AG09319 (cell line): Measurements from ENCODE around the gene LHX1.

Experiments used
- DNase-seq: peaks from one replicate; pipeline ENCODE4 v3.0.0-alpha.2; 2010; ENCODE audit warnings: low read depth; ENCODE audit errors: extremely low read depth
- CTCF ChIP-seq: IDR thresholded peaks from 2 replicates; pipeline ENCODE4 v1.5.1; 2011; ENCODE audit warnings: low read depth, mild to moderate bottlenecking, inconsistent platforms, low read length, moderate library complexity

The LHX1 gene

GRCh38 chr17:36894925-36895324, 42.4 kb upstream of the LHX1 start:
- DNase-seq, result no peak
- TF ChIP-seq CTCF, result no peak

DNA sequence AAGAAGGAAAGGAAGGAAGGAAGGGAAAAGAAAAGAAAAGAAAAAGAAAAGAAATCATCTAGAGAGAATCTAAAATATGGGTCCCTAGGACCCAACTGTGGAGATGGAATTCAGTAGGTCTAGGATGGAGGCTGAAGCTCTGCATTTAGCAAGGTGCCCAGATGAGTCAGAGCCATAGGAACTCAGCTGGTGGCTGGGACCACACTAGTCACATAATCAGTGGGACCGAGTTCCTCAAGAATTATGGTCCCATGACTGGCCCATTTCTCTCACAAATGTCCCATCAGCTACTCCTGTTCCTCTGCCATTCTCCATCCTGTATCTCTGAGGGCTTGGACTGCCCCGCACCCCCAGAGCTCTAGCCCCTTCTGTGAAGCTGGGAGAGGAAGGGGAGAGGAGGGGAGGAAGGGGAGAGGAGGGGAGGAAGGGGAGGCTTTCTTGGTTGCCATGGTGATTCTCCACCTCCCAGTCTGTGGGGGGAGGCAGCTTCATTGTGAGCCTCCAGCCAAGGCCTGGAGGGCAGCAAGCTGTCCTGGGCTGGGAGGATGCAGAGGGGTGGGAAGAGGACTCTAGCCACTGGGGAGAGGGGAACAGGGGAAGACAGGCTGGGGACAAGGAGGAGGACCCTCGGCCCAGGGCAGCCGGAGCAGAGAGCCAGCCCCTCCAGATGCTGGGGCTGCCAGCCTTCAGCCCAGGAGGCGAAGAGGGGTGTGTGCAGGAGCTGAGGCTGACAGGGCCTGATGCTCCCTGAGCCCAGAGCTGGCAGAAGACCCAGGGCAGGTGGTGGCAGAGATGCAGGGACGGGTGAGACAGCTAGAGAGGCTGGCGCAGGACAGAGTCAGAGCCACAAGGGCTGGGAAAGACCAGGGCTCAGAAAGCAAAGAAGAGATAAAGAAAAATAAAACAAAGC, 37.8 kb upstream of the LHX1 start:
- no peak for DNase-seq
- TF ChIP-seq CTCF, result no peak

DNA sequence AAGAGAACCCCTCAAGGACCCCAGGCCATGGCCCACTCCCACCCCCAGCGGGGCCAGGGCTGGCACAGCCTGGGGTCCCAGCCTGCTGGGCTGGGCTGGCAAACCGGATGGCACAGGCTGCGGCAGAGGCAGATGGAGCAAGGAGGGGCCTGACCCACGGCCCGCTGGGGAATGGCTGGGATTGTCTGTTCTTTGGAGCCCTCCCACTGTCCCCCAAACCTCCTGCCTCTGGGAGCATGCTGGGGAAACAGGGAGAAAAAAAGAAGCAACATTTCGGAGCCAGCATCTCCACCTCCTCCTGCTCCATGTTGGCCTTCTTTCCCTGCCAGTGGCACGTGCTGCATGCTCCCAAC, 37.1 kb upstream of the LHX1 start:
- no peak for DNase-seq
- no peak for TF ChIP-seq CTCF

DNA sequence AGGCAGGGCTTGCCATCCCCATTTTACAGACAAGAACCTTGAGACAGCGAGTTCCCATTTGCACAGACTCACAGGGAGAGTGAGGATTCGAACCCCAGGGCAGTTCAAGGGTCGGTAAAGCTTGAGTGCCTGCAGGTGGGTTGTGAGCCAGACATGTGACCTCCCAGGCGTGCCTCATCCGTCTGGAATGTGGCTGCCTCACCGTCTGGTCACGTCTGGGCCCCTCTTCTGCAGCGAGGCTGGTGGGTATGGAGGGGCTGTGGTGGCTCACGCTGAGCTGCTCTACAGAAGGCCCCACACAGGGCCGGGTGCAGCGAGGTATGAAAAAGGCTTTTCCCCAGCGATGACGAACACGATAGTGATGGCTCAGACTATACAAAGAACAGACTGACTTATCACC, 35.8 kb upstream of the LHX1 start:
- DNase-seq, result no peak
- TF ChIP-seq CTCF, result no peak

- no peak for TF ChIP-seq CTCF
Measured at GRCh38 chr17:36907407-36907806, 29.9 kb upstream of the LHX1 start.

DNA sequence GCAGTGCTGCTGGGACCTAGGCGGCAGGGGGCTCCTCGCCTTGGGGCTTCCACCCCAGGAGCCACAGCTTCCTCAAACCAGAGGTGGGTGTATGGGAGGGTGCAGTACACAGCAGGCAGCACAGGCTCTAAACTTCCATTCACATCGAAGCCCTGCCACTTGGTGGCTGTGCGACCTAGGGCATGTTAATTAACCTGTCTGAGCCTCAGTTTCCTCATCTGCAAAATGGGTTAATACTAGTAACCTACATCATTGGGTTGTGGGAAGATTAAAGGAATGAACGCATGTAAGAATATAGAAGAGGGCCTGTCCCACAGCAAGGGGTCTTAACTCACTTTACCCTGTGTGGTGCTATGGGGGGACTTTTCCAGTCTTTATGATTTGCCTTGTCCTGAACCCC, 26.8 kb upstream of the LHX1 start:
- no peak for DNase-seq
- no peak for TF ChIP-seq CTCF

More at GRCh38 chr17:36907407-36907806, 29.9 kb upstream of the LHX1 start:
- DNase-seq, result no peak

DNA sequence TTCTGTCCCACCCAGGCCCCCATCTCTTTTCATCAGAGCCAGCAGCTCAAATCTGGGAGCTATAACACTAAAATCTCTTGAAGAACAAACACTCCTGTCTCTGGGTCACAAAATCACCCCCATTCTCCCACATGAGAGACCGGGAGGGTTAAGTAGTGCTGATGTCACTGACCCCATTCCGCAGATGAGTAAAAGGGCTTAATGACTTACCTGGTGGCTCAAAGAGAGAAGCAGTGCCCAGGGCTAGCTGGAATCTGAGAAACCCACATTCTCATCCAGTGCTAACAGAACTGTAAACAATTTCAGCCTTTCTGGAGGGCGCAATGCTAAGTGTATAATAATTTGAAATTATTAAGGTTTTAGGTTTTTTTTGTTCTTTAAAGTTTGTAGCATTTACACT, 26.3 kb upstream of the LHX1 start:
- no peak for DNase-seq

More for the DNA sequence above, 26.3 kb upstream of the LHX1 start:
- no peak for TF ChIP-seq CTCF
